ENCODE results near the gene RGS16. TPM values are rescaled to one million over a fixed set of nuclear protein-coding genes. Genes with fewer than 3 reads are reported as not detected.

RGS16 gene
- total RNA-seq, 3 donors from 2014 or later: 0.61 to 2.3 (median 1.3) TPM

- TF ChIP-seq CTCF (IDR thresholded peaks at IDR 0.05): no peak
- no peak for ATAC-seq
- H3K4me3 ChIP-seq: no peak overlapping the region
Measured at GRCh38 chr1:182607566-182607965, 3.4 kb upstream of the RGS16 start.

GRCh38 chr1:182603646-182604174, 479 bp downstream of the RGS16 start:
- H3K36me3 ChIP-seq (ENCODE audit: low read depth): no peaks in the 10 kb centered on the region
- TF ChIP-seq CTCF (IDR thresholded peaks at IDR 0.05): no peak
- DNase-seq: no peak
- peaks cover 10% of the 10 kb centered on the region for H3K4me1 ChIP-seq (ENCODE audit: low read depth)
- ATAC-seq: peak; percentile 18
- intact Hi-C loops (cut with DNase I, micrococcal nuclease): no loop called here
- peak overlapping the region; percentile 19 for H3K4me3 ChIP-seq
- H3K9me3 ChIP-seq: no peaks in the 10 kb centered on the region

More at GRCh38 chr1:182607566-182607965, 3.4 kb upstream of the RGS16 start:
- intact Hi-C loops (cut with DNase I, micrococcal nuclease): no loop called here
- Histone ChIP-seq H3K9me3 (no peaks in the 10 kb centered on the region), H3K36me3 (ENCODE audit: low read depth) (no peaks in the 10 kb centered on the region), H3K4me1 (ENCODE audit: low read depth) (peaks cover 10% of the 10 kb centered on the region)
- no peak for DNase-seq

GRCh38 chr1:182602935-182603645, 1.1 kb downstream of the RGS16 start:
- ATAC-seq (no peak), DNase-seq (no peak)
- intact Hi-C loops (cut with DNase I, micrococcal nuclease): no loop called here
- Histone ChIP-seq H3K4me3 (no peak overlapping the region), H3K4me1 (ENCODE audit: low read depth) (peaks cover 10% of the 10 kb centered on the region), H3K36me3 (ENCODE audit: low read depth) (no peaks in the 10 kb centered on the region), H3K9me3 (no peaks in the 10 kb centered on the region)
- no peak for TF ChIP-seq CTCF (IDR thresholded peaks at IDR 0.05)

DNA sequence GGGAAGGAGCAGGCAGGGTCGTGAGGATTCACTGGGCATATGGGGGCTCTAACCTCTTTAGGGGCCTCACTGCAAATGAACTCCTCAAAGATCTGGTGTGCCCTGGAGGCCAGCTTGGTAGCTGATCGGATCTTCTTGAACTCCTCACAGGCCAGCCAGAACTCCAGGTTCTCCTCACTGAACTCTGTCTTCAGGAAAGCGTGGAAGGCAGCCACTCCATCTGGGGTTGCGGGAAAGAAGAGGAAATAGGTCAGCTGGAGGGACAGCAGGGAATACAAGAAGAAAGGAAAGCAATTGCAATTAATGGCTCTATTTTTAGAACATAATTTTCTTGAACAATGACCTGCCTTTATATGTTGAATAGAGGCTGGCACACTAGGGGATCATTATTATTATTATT, 2.3 kb downstream of the RGS16 start:
- ATAC-seq (no peak), DNase-seq (no peak)
- Histone ChIP-seq H3K4me1 (ENCODE audit: low read depth) (peaks cover 10% of the 10 kb centered on the region), H3K4me3 (no peak overlapping the region), H3K36me3 (ENCODE audit: low read depth) (no peaks in the 10 kb centered on the region), H3K9me3 (no peaks in the 10 kb centered on the region)
- TF ChIP-seq CTCF (IDR thresholded peaks at IDR 0.05): no peak
- intact Hi-C loops (cut with DNase I, micrococcal nuclease): loop anchor here (2.0 kb wide), 1 partner anchor 185 kb away; no protein-coding TSS in a partner anchor

DNA sequence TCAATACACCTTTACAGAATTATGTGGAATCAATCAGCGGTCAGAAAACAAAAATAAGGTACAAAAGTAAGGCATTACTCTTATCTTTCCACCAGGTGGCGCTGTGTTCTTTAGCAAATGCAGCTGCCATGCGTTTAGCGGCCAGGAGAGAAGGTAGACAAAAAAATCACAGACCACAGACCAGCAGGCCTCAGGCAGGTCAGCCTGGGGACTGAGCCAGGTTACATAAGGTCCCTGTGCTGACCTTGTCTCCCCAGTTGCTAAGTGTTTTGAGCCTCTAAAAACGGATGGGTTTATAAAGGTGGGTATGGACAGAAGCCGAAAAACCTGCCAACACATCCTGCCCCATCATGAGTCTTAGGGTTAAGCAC, 2.8 kb downstream of the RGS16 start:
- H3K4me3 ChIP-seq: no peak overlapping the region
- TF ChIP-seq CTCF (IDR thresholded peaks at IDR 0.05): peak; percentile 62
- DNase-seq (peak in 1 of 3 donors; percentile 67), ATAC-seq (peak; percentile 50)
- peaks cover 10% of the 10 kb centered on the region for H3K4me1 ChIP-seq (ENCODE audit: low read depth)
- no peaks in the 10 kb centered on the region for H3K9me3 ChIP-seq
- intact Hi-C loops (cut with DNase I, micrococcal nuclease): loop anchor here (2.0 kb wide), 1 partner anchor 185 kb away; no protein-coding TSS in a partner anchor
- no peaks in the 10 kb centered on the region for H3K36me3 ChIP-seq (ENCODE audit: low read depth)

Measured in mucosa of descending colon (tissue), 3 donors.